IMR-90 (cell line): ENCODE results near the gene ABHD16A. TPM values are rescaled to one million over a fixed set of nuclear protein-coding genes. Genes with fewer than 3 reads are reported as not detected.
A peak's percentile ranks its signal among the peaks of the same experiment; 100 is the strongest.

Source experiments
- ATAC-seq: fragments of 200-7000 bp; cut with Tn5 transposase; 2 replicates; pipeline ENCODE4 v1.9.1; 2020; ENCODE audit warnings: low read depth, mild to moderate bottlenecking, moderate library complexity
- BruUV-seq: library from RNA; stranded (reverse); fragments of 400-500 nt; replicated peaks from 2 replicates; lab custom pipeline; 2021; lab: Mats Ljungman, UMichigan
- CTCF ChIA-PET: fragments of 300-600 bp; formaldehyde crosslinking; extraction: SDS; loops from one replicate; lab custom pipeline; 2021; ENCODE audit warnings: antibody characterized with exemption; lab: Yijun Ruan, JAX
- POLR2A ChIA-PET: fragments of 300-600 bp; sonication (Branson Sonifier 250); formaldehyde crosslinking; loops from one replicate; lab custom pipeline; 2022; ENCODE audit warnings: antibody characterized with exemption; ENCODE audit not compliant: unreplicated experiment; lab: Charles Lee
- DNase-seq: peaks from one replicate; pipeline ENCODE4 v3.0.0; 2013
- H2AFZ ChIP-seq: replicated peaks from 2 replicates; pipeline ENCODE3; 2013; ENCODE audit warnings: low read length, mild to moderate bottlenecking; ENCODE audit not compliant: poor library complexity
- H2AK5ac ChIP-seq: 2 replicates; pipeline ENCODE4 v1.6.1; 2013; ENCODE audit warnings: low read depth, low read length, inconsistent platforms
- H2AK9ac ChIP-seq: replicated peaks from 2 replicates; pipeline ENCODE3; 2013; ENCODE audit warnings: mild to moderate bottlenecking, low read depth, low read length, moderate library complexity; ENCODE audit not compliant: poor library complexity
- H2BK120ac ChIP-seq: 2 replicates; pipeline ENCODE4 v1.6.1; 2013; ENCODE audit warnings: low read depth, low read length, inconsistent platforms
- H2BK15ac ChIP-seq: 3 replicates; pipeline ENCODE4 v1.6.1; 2013; ENCODE audit warnings: low read depth, low read length, inconsistent platforms
- H2BK20ac ChIP-seq: 2 replicates; pipeline ENCODE4 v1.6.1; 2013; ENCODE audit warnings: low read depth, mild to moderate bottlenecking, inconsistent platforms, low read length, moderate library complexity
- H2BK5ac ChIP-seq: 2 replicates; pipeline ENCODE4 v1.6.1; 2013; ENCODE audit warnings: mild to moderate bottlenecking, low read depth, low read length, inconsistent platforms; ENCODE audit not compliant: poor library complexity, severe bottlenecking
- H3K14ac ChIP-seq: replicated peaks from 2 replicates; pipeline ENCODE4 v1.6.1; 2013; ENCODE audit warnings: low read depth, low read length, inconsistent platforms
- H3K18ac ChIP-seq: 2 replicates; pipeline ENCODE4 v1.6.1; 2013; ENCODE audit warnings: low read depth, low read length, control low read depth
- H3K23ac ChIP-seq: 2 replicates; pipeline ENCODE4 v1.6.1; 2013; ENCODE audit warnings: low read depth, low read length, inconsistent platforms
- H3K27ac ChIP-seq: 2 replicates; pipeline ENCODE4 v1.5.1; 2013; ENCODE audit warnings: mild to moderate bottlenecking, control low read depth, low read length; ENCODE audit not compliant: insufficient read depth
- H3K27me3 ChIP-seq: 2 replicates; pipeline ENCODE4 v1.6.1; 2013; ENCODE audit warnings: low read length; ENCODE audit not compliant: control insufficient read depth, insufficient read depth
- H3K36me3 ChIP-seq: 2 replicates; pipeline ENCODE4 v1.6.1; 2013; ENCODE audit warnings: low read length, mixed read lengths; ENCODE audit not compliant: control insufficient read depth, insufficient read depth
- H3K4ac ChIP-seq: 2 replicates; pipeline ENCODE4 v1.6.1; 2013; ENCODE audit warnings: low read depth, low read length, inconsistent platforms
- H3K4me1 ChIP-seq: 2 replicates; pipeline ENCODE4 v1.6.1; 2013; ENCODE audit warnings: low read length, mixed read lengths; ENCODE audit not compliant: control insufficient read depth, insufficient read depth
- H3K4me2 ChIP-seq: 2 replicates; pipeline ENCODE4 v1.6.1; 2013; ENCODE audit warnings: low read depth, mild to moderate bottlenecking, control low read depth, low read length, moderate library complexity
- H3K4me3 ChIP-seq: 2 replicates; pipeline ENCODE4 v1.5.1; 2013; ENCODE audit warnings: low read depth, mild to moderate bottlenecking, control low read depth, low read length, moderate library complexity; ENCODE audit not compliant: insufficient read depth
- H3K56ac ChIP-seq: 2 replicates; pipeline ENCODE4 v1.6.1; 2013; ENCODE audit warnings: low read length, inconsistent platforms; ENCODE audit not compliant: insufficient read depth; ENCODE audit errors: extremely low read depth
- H3K79me1 ChIP-seq, 2 experiments: 2 replicates each; pipeline ENCODE4 v1.6.1; 2013; ENCODE audit warnings: low read length in 2 of 2, inconsistent platforms in 1 of 2, low read depth in 1 of 2
- H3K9ac ChIP-seq: 2 replicates; pipeline ENCODE4 v1.6.1; 2013; ENCODE audit warnings: low read depth, low read length, control low read depth
- H3K9me1 ChIP-seq: 2 replicates; pipeline ENCODE4 v1.6.1; 2013; ENCODE audit warnings: low read length, inconsistent platforms; ENCODE audit not compliant: insufficient read depth
- H3K9me3 ChIP-seq: 2 replicates; pipeline ENCODE4 v1.6.1; 2013; ENCODE audit warnings: low read length; ENCODE audit not compliant: control insufficient read depth, insufficient read depth
- H4K20me1 ChIP-seq: 2 replicates; pipeline ENCODE4 v1.6.1; 2013; ENCODE audit warnings: low read length, inconsistent platforms; ENCODE audit not compliant: insufficient read depth
- H4K5ac ChIP-seq: 2 replicates; pipeline ENCODE4 v1.6.1; 2013; ENCODE audit warnings: mild to moderate bottlenecking, low read depth, low read length, control low read depth
- H4K8ac ChIP-seq, 2 experiments: 2 replicates each; pipeline ENCODE4 v1.6.1; 2013; ENCODE audit warnings: low read depth in 2 of 2, low read length in 2 of 2, control low read depth in 1 of 2, inconsistent platforms in 1 of 2
- H4K91ac ChIP-seq: 2 replicates; pipeline ENCODE4 v1.6.1; 2013; ENCODE audit warnings: low read depth, low read length, inconsistent platforms; ENCODE audit not compliant: insufficient read depth
- BHLHE40 ChIP-seq: fragments of 150-350 bp; IDR thresholded peaks from 2 replicates; pipeline ENCODE4 v1.6.1; 2016; ENCODE audit warnings: mild to moderate bottlenecking, low read depth, low read length
- POLR2A ChIP-seq: IDR thresholded peaks from 2 replicates; pipeline ENCODE4 v1.6.1; 2012; ENCODE audit warnings: mild to moderate bottlenecking, low read depth, low read length
- RFX5 ChIP-seq: IDR thresholded peaks from 2 replicates; pipeline ENCODE4 v1.8.0; 2012; ENCODE audit warnings: low read depth, mild to moderate bottlenecking, low read length, moderate library complexity
- SMC3 ChIP-seq: fragments of 150-350 bp; IDR thresholded peaks from 2 replicates; pipeline ENCODE4 v1.6.1; 2016; ENCODE audit warnings: low read depth, mild to moderate bottlenecking, antibody characterized with exemption, low read length, moderate library complexity
- USF2 ChIP-seq: fragments of 150-350 bp; IDR thresholded peaks from 2 replicates; pipeline ENCODE4 v1.6.1; 2017; ENCODE audit warnings: mild to moderate bottlenecking, antibody characterized with exemption, low read length, low read depth
- WGBS, 2 experiments: methylation state at CpG; one replicate each; pipeline versions ENCODE4 v1.1.5 to v1.1.7; 2013; ENCODE audit warnings: missing lambda C conversion rate in 2 of 2; ENCODE audit not compliant: insufficient read length in 1 of 2; ENCODE audit errors: extremely low coverage in 2 of 2; 5-methylcytosine and 5-hydroxymethylcytosine counted together
- dilution Hi-C: fragments of 300-500 bp; cut with HindIII; formaldehyde crosslinking; loops from one replicate; pipeline ENCODE4 v1.14.3; 2018; ENCODE audit warnings: low sequenced_read_pairs; ENCODE audit not compliant: unreplicated experiment
- in situ Hi-C: fragments of 300-500 bp; cut with MboI; formaldehyde crosslinking; loops from 3 replicates; pipeline ENCODE4 v1.14.3; 2019; ENCODE audit warnings: low sequenced_read_pairs, inconsistent platforms, mixed read lengths
- intact Hi-C: fragments of 100-400 bp; cut with micrococcal nuclease; formaldehyde crosslinking; loops from 2 replicates; pipeline ENCODE4 v1.10.0; 2022
- polyA plus RNA-seq, 3 experiments: library from polyadenylated mRNA; depleted of rRNA; stranded (reverse); fragments of >200 nt; gene quantifications; 2 replicates each; pipeline ENCODE4 v1.2.3, GENCODE V29; 2012; ENCODE audit warnings: low replicate concordance in 1 of 3
- total RNA-seq: library from RNA; depleted of rRNA; stranded (reverse); fragments of >200 nt; gene quantifications from 2 replicates; pipeline ENCODE4 v1.2.3, GENCODE V29; 2012
- TF ChIP-seq, protein P1 (sequence below): fragments of 150-350 bp; IDR thresholded peaks from 2 replicates; pipeline ENCODE4 v1.6.1; 2016; ENCODE audit warnings: low read depth, mild to moderate bottlenecking, low read length, moderate library complexity, borderline replicate concordance

ABHD16A gene
- total and polyA plus RNA-seq, 2 of the 4 experiments (the other 2 are of a cell fraction), result 31.5 to 35.1 TPM

DNA sequence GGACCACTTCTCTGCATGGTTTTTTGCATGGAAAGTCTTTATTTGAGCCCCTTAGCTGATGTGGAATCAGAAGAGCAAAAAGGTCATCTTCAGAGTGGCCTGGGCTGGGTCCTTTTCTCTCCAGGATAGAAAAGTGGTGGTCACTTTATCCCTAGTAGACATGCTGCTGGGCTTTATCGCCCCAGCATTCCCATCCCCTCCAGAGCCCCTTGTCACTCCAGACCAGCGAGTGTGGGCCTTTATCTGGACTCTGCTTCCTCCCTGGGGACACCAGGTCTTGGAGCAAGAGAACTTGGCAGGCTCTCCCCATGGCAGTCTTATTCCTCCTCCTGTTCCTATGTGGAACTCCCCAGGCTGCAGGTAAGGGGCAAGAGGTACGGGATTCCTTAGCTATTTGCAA is 3.5 kb upstream of the ABHD16A start, which contains the start of gene LY6G6F:
Gene LY6G6F, plus strand, starts transcription at position 268 of the 400 bp plus-strand sequence. Its CDS starts 41 bp downstream, at position 309.
- Histone ChIP-seq H4K20me1 (0 out of 2 replicates have a peak, but pooled peaks cover 6% of the 10 kb centered on the region), H2BK15ac (no peak within 1 kb of the TSS), H4K5ac (no peak within 1 kb of the TSS), H2BK20ac (no peak within 1 kb of the TSS), H3K79me1 (peaks cover 7 to 13% of the 10 kb centered on the region in 2 experiments), H3K4me3 (no peak within 1 kb of the TSS), H3K18ac (no peak within 1 kb of the TSS), H3K27me3 (peaks cover 12% of the 10 kb centered on the region; the same call in 1 of the 2 replicates), H3K4me1 (peaks cover 5% of the 10 kb centered on the region), H2AK9ac (no peak within 1 kb of the TSS), H3K4ac (no peak within 1 kb of the TSS), H2BK5ac (no peak within 1 kb of the TSS), H2BK120ac (no peak within 1 kb of the TSS), H3K56ac (no peak within 1 kb of the TSS), H2AFZ (peak within 1 kb of the TSS; percentile 61), H4K8ac (no peak within 1 kb of the TSS), H3K9me1 (peaks cover 3% of the 10 kb centered on the region; the same call in 1 of the 2 replicates), H2AK5ac (no peak within 1 kb of the TSS), H4K91ac (no peak within 1 kb of the TSS), H3K27ac (no peak within 1 kb of the TSS), H3K4me2 (no peak within 1 kb of the TSS), H3K36me3 (no peaks in the 10 kb centered on the region), H3K23ac (no peak within 1 kb of the TSS), H3K9ac (no peak within 1 kb of the TSS), H3K14ac (no peak within 1 kb of the TSS), H3K9me3 (no peaks in the 10 kb centered on the region)
- dilution Hi-C loops (no loop called here), intact Hi-C loops (no loop called here), in situ Hi-C loops (no loop called here)
- WGBS, 2 experiments, result 100% methylated on average over 1 of the region's 3 CpGs; no CpG with 5 or more reads in 1 of the 2 experiments
- ChIA-PET CTCF (no interaction called here), POLR2A (interaction anchor here (0.6 kb wide), 1 partner anchor 121 kb away, joined by 3 read pairs; the partner anchor contains the start of gene HSPA1B)
- ATAC-seq, result no peak
- no peak for DNase-seq
- no peak for TF ChIP-seq USF2
- TF ChIP-seq BHLHE40, result no peak
- no peak for TF ChIP-seq POLR2A
- no peak for TF ChIP-seq SMC3
- TF ChIP-seq, protein P1, sequence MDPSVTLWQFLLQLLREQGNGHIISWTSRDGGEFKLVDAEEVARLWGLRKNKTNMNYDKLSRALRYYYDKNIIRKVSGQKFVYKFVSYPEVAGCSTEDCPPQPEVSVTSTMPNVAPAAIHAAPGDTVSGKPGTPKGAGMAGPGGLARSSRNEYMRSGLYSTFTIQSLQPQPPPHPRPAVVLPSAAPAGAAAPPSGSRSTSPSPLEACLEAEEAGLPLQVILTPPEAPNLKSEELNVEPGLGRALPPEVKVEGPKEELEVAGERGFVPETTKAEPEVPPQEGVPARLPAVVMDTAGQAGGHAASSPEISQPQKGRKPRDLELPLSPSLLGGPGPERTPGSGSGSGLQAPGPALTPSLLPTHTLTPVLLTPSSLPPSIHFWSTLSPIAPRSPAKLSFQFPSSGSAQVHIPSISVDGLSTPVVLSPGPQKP, result no peak
- TF ChIP-seq RFX5, result no peak
- BruUV-seq, result no TSS peak
